ENCODE results near the gene PIK3C3.

The PIK3C3 gene

GRCh38 chr18:42087876-42088275 lies 132.8 kb downstream of the PIK3C3 start:
- peak overlapping the region; percentile 9; the same call in 1 of the 2 replicates for H3K27ac ChIP-seq
- TF ChIP-seq ZFX (IDR thresholded peaks at IDR 0.05) (no peak), CTCF (conservative IDR thresholded peaks at IDR 0.05) (no peak)

- TF ChIP-seq ZFX (IDR thresholded peaks at IDR 0.05) = no peak
- no peak for TF ChIP-seq CTCF (conservative IDR thresholded peaks at IDR 0.05)
Measured at GRCh38 chr18:42092848-42093247, 137.8 kb downstream of the PIK3C3 start.

GRCh38 chr18:42094875-42095274 lies 139.8 kb downstream of the PIK3C3 start:
- no peak for TF ChIP-seq ZFX (IDR thresholded peaks at IDR 0.05)
- no peak for TF ChIP-seq CTCF (conservative IDR thresholded peaks at IDR 0.05)
- no peak overlapping the region for H3K27ac ChIP-seq

More at GRCh38 chr18:42092848-42093247, 137.8 kb downstream of the PIK3C3 start:
- H3K27ac ChIP-seq = no peak overlapping the region

GRCh38 chr18:42095732-42096377 lies 140.8 kb downstream of the PIK3C3 start:
- no peak overlapping the region for H3K27ac ChIP-seq
- TF ChIP-seq CTCF (conservative IDR thresholded peaks at IDR 0.05) (no peak), ZFX (IDR thresholded peaks at IDR 0.05) (no peak)

GRCh38 chr18:42100248-42100647 lies 145.2 kb downstream of the PIK3C3 start:
- H3K27ac ChIP-seq = no peak overlapping the region
- no peak for TF ChIP-seq ZFX (IDR thresholded peaks at IDR 0.05)
- TF ChIP-seq CTCF (conservative IDR thresholded peaks at IDR 0.05) = no peak

- H3K27ac ChIP-seq = no peak overlapping the region
- TF ChIP-seq CTCF (conservative IDR thresholded peaks at IDR 0.05) (no peak), ZFX (IDR thresholded peaks at IDR 0.05) (no peak)
Measured at GRCh38 chr18:42100911-42101310, 145.9 kb downstream of the PIK3C3 start.

GRCh38 chr18:42105394-42105793 lies 150.4 kb downstream of the PIK3C3 start:
- no peak for TF ChIP-seq ZFX (IDR thresholded peaks at IDR 0.05)
- no peak for TF ChIP-seq CTCF (conservative IDR thresholded peaks at IDR 0.05)
- no peak overlapping the region for H3K27ac ChIP-seq
